PFSK-1 (cell line): Measurements from ENCODE around the gene PUDP.

ENCODE experiments used
- SIN3A ChIP-seq: IDR thresholded peaks from 2 replicates; pipeline ENCODE4 v1.6.1; 2012; ENCODE audit warnings: mild to moderate bottlenecking, low read length, moderate library complexity, borderline replicate concordance; ENCODE audit not compliant: insufficient read depth
- TAF1 ChIP-seq: IDR thresholded peaks from 2 replicates; pipeline ENCODE4 v1.6.1; 2012; ENCODE audit warnings: low read length, control low read depth, borderline replicate concordance; ENCODE audit not compliant: insufficient read depth
- TF ChIP-seq, protein P1 (sequence below), 2 experiments: IDR thresholded peaks; 2 replicates each; pipeline versions ENCODE4 v1.6.1 to v1.8.0; 2011 to 2012; ENCODE audit warnings: low read depth in 2 of 2, low read length in 2 of 2, control low read depth in 1 of 2, inconsistent platforms in 1 of 2, mild to moderate bottlenecking in 1 of 2, moderate library complexity in 1 of 2; ENCODE audit not compliant: insufficient read depth in 1 of 2

DNA sequence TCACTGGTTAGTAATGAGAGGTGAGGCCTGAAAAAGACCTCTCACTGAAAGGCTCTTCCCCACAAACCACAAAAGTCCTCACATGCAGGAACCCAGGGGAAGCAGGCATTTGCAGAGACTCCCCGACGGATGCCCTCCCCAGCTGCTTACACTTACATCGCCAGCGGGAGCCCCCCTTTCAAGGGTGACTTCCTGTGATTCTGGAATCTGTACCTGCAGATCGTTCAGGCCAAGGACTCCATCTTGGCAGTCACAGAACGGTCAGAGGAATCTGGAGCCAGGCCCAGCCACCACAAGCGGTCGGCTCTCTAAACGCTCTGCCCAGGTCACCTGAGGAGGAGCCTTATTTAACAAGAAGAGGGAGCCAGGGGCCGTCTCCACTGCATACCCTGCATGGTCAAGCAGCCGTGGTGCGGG, 71.7 kb downstream of the PUDP start:
- TF ChIP-seq SIN3A (no peak), TAF1 (no peak)
- TF ChIP-seq, protein P1, sequence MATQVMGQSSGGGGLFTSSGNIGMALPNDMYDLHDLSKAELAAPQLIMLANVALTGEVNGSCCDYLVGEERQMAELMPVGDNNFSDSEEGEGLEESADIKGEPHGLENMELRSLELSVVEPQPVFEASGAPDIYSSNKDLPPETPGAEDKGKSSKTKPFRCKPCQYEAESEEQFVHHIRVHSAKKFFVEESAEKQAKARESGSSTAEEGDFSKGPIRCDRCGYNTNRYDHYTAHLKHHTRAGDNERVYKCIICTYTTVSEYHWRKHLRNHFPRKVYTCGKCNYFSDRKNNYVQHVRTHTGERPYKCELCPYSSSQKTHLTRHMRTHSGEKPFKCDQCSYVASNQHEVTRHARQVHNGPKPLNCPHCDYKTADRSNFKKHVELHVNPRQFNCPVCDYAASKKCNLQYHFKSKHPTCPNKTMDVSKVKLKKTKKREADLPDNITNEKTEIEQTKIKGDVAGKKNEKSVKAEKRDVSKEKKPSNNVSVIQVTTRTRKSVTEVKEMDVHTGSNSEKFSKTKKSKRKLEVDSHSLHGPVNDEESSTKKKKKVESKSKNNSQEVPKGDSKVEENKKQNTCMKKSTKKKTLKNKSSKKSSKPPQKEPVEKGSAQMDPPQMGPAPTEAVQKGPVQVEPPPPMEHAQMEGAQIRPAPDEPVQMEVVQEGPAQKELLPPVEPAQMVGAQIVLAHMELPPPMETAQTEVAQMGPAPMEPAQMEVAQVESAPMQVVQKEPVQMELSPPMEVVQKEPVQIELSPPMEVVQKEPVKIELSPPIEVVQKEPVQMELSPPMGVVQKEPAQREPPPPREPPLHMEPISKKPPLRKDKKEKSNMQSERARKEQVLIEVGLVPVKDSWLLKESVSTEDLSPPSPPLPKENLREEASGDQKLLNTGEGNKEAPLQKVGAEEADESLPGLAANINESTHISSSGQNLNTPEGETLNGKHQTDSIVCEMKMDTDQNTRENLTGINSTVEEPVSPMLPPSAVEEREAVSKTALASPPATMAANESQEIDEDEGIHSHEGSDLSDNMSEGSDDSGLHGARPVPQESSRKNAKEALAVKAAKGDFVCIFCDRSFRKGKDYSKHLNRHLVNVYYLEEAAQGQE (IDR thresholded peaks at IDR 0.05; ENCODE audit: insufficient read depth in 1 of 2, low read depth in 2 of 2, low read length in 2 of 2), result no peak
